Neural progenitor cell (in vitro differentiated cells): ENCODE results near the gene TOR1AIP2.

Source experiments
- EZH2 ChIP-seq: fragments of 200-600 bp; sonication (generic); IDR thresholded peaks from 2 replicates; pipeline ENCODE4 v1.6.1; 2017; ENCODE audit warnings: antibody characterized with exemption, mild to moderate bottlenecking, moderate library complexity
- EZH2phosphoT487 ChIP-seq: fragments of 200-600 bp; sonication (generic); IDR thresholded peaks from 2 replicates; pipeline ENCODE4 v1.6.1; 2017; ENCODE audit warnings: antibody characterized with exemption
- TF ChIP-seq, protein P1 (sequence below): fragments of 200-600 bp; sonication (generic); IDR thresholded peaks from 2 replicates; pipeline ENCODE4 v1.5.1; 2017; ENCODE audit warnings: antibody characterized with exemption, mild to moderate bottlenecking

DNA sequence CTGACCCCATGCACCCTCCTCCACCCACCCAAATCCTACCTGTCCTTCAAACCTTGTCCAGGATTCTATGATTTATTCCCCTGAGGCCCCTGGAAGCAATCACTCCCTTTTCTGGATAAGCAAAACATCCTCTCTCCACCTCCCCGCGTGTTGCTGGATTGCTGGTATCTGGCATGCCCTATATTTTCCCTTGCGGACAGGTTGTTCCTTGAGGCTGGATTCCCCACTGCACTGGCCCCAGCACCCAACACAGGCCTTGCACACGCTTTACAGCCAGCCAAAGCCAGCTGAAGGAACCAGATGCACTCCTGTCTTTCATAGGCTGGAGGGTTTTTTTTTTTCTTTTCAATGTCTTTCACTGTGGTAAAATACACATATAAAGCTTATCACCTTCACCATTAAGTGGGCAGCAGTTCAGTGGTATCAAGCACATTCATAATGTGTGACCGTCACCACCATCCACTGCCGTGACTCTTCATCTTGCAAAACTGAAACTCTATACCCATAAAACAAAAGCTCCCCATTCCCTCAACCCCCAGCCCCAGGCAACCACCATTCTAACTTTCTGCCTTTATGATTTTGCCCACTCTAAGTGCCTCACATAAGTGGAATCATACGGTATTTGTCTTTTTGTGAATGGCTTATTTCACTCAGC is 50.9 kb downstream of the TOR1AIP2 start:
- TF ChIP-seq, protein P1, sequence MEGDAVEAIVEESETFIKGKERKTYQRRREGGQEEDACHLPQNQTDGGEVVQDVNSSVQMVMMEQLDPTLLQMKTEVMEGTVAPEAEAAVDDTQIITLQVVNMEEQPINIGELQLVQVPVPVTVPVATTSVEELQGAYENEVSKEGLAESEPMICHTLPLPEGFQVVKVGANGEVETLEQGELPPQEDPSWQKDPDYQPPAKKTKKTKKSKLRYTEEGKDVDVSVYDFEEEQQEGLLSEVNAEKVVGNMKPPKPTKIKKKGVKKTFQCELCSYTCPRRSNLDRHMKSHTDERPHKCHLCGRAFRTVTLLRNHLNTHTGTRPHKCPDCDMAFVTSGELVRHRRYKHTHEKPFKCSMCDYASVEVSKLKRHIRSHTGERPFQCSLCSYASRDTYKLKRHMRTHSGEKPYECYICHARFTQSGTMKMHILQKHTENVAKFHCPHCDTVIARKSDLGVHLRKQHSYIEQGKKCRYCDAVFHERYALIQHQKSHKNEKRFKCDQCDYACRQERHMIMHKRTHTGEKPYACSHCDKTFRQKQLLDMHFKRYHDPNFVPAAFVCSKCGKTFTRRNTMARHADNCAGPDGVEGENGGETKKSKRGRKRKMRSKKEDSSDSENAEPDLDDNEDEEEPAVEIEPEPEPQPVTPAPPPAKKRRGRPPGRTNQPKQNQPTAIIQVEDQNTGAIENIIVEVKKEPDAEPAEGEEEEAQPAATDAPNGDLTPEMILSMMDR = no peak
- TF ChIP-seq EZH2 = no peak
- TF ChIP-seq EZH2phosphoT487 = no peak
